K562 (cell line): ENCODE data around the gene CABP2. TPM values are rescaled to one million over a fixed set of nuclear protein-coding genes. Genes with fewer than 3 reads are reported as not detected.

Experiments
- ARID1B ChIP-seq: fragments of 450-650 bp; IDR thresholded peaks from 2 replicates; pipeline ENCODE4 v1.6.1; 2016; ENCODE audit warnings: antibody characterized with exemption, mild to moderate bottlenecking, inconsistent platforms
- ATF7 ChIP-seq: fragments of 450-650 bp; IDR thresholded peaks from 2 replicates; pipeline ENCODE4 v1.7.1; 2014; ENCODE audit warnings: mild to moderate bottlenecking, moderate library complexity
- EP300 ChIP-seq: IDR thresholded peaks from 2 replicates; pipeline ENCODE4 v1.6.1; 2012; ENCODE audit warnings: low read length, improper control_type of control experiment
- GTF2F1 ChIP-seq: IDR thresholded peaks from 2 replicates; pipeline ENCODE4 v1.6.1; 2011; ENCODE audit warnings: low read depth, low read length, improper control_type of control experiment
- GTF3C2 ChIP-seq: IDR thresholded peaks from 3 replicates; pipeline ENCODE4 v1.6.1; 2011; ENCODE audit warnings: borderline replicate concordance, mild to moderate bottlenecking, moderate library complexity; ENCODE audit not compliant: insufficient read length; ENCODE audit errors: extremely low read depth
- HCFC1 ChIP-seq: IDR thresholded peaks from 2 replicates; pipeline ENCODE4 v1.6.1; 2012; ENCODE audit warnings: low read depth, low read length, improper control_type of control experiment
- HDAC1 ChIP-seq, 2 experiments: fragments of 450-650 bp; IDR thresholded peaks; 2 replicates each; pipeline ENCODE4 v1.6.1; 2016 to 2017; ENCODE audit warnings: inconsistent platforms in 1 of 2, mild to moderate bottlenecking in 1 of 2, moderate library complexity in 1 of 2
- HOMEZ ChIP-seq: fragments of 250-450 bp; sonication (Bioruptor Pico); IDR thresholded peaks from 2 replicates; pipeline ENCODE4 v1.4.0; 2020; ENCODE audit warnings: mild to moderate bottlenecking, moderate library complexity
- MEF2D ChIP-seq: conservative IDR thresholded peaks from 2 replicates; pipeline ENCODE4 v1.6.1; 2016; ENCODE audit warnings: low read depth, missing genetic modification characterization, missing compliant biosample characterization
- MTA3 ChIP-seq: fragments of 450-650 bp; formaldehyde crosslinking; IDR thresholded peaks from 2 replicates; pipeline ENCODE4 v1.6.1; 2017; ENCODE audit warnings: mild to moderate bottlenecking, borderline replicate concordance
- NFE2 ChIP-seq: IDR thresholded peaks from 2 replicates; pipeline ENCODE4 v1.6.1; 2014; ENCODE audit warnings: antibody characterized with exemption, low read depth
- SNAPC5 ChIP-seq: fragments of 250-450 bp; sonication (Bioruptor Pico); IDR thresholded peaks from 2 replicates; pipeline ENCODE4 v1.8.0; 2021; ENCODE audit warnings: moderate library complexity, mild to moderate bottlenecking, inconsistent platforms
- SP1 ChIP-seq: sonication (generic); formaldehyde crosslinking; IDR thresholded peaks from 2 replicates; pipeline ENCODE4 v1.8.1; 2022; ENCODE audit warnings: mild to moderate bottlenecking, missing genetic modification reagents
- SRF ChIP-seq, 2 experiments: fragments of 250-450, 450-650 bp in 1 of 2; sonication (Bioruptor Pico) in 1 of 2; sonication (generic) in 1 of 2; formaldehyde crosslinking; IDR thresholded peaks; 2 replicates each; pipeline versions ENCODE4 v1.5.0 to v1.5.1; 2020 to 2022; ENCODE audit warnings: mild to moderate bottlenecking in 1 of 2, missing genetic modification reagents in 1 of 2
- STAG1 ChIP-seq: sonication (generic); formaldehyde crosslinking; IDR thresholded peaks from 2 replicates; pipeline ENCODE4 v1.5.0; 2020; ENCODE audit warnings: missing genetic modification reagents, borderline replicate concordance
- TCFL5 ChIP-seq: fragments of 250-450 bp; sonication (Bioruptor Pico); conservative IDR thresholded peaks from 2 replicates; pipeline ENCODE4 v1.6.1; 2021; ENCODE audit warnings: mild to moderate bottlenecking, moderate library complexity, matching md5 sums
- TRIM24 ChIP-seq, 2 experiments: fragments of 450-650 bp; IDR thresholded peaks; 2 replicates each; pipeline ENCODE4 v1.6.1; 2016
- XRCC3 ChIP-seq: fragments of 450-650 bp; IDR thresholded peaks from 2 replicates; pipeline ENCODE4 v1.6.1; 2017; ENCODE audit warnings: mild to moderate bottlenecking, moderate library complexity
- ZBTB7A ChIP-seq: IDR thresholded peaks from 2 replicates; pipeline ENCODE4 v1.6.1; 2011; ENCODE audit warnings: low read depth, mild to moderate bottlenecking, low read length, moderate library complexity, borderline replicate concordance; ENCODE audit not compliant: control insufficient read depth
- ZNF592 ChIP-seq: fragments of 450-650 bp; IDR thresholded peaks from 2 replicates; pipeline ENCODE4 v1.6.1; 2017; ENCODE audit warnings: antibody characterized with exemption, mild to moderate bottlenecking
- polyA plus RNA-seq, 8 experiments: library from polyadenylated mRNA; depleted of rRNA in 4 of 8; stranded (reverse) in 5 of 8; unstranded in 3 of 8; fragments of >200 nt; fragmentation: Nextera tagmentation in 2 of 8; fragmentation: Illumina TruSeq in 1 of 8; extraction: Ambion mirVana in 2 of 8; extraction: Trizol in 1 of 8; gene quantifications; 2 replicates each; pipeline versions ENCODE4 v1.2.1 to v1.2.3, GENCODE V29; 2011 to 2014; ENCODE audit warnings: inconsistent platforms in 1 of 8, missing spikeins in 1 of 8
- total RNA-seq, 7 experiments: library from RNA; depleted of rRNA in 6 of 7; stranded (reverse); fragments of >200 nt in 6 of 7; fragmentation: Illumina TruSeq in 2 of 7; extraction: Trizol in 2 of 7; gene quantifications; 2 replicates each; pipeline versions ENCODE4 v1.2.1 to v1.2.3, GENCODE V29; 2011 to 2021; ENCODE audit warnings: low replicate concordance in 1 of 7

The CABP2 gene
- total and polyA plus RNA-seq, 9 of the 15 experiments (the other 6 are each of a cell fraction or from before 2014, with no cell fraction given): not detected

GRCh38 chr11:67572747-67573419 lies 49.6 kb upstream of the CABP2 start (continued):
- TF ChIP-seq HOMEZ (CRISPR knock-in tag): no peak
- no peak for TF ChIP-seq HCFC1
- no peak for TF ChIP-seq TCFL5
- no peak for TF ChIP-seq HDAC1 (IDR thresholded peaks at IDR 0.05)
- TF ChIP-seq MTA3: peak; percentile 46; the same call in 1 of the 2 replicates
- peak; percentile 51; the same call in 1 of the 2 replicates for TF ChIP-seq STAG1
- peak; percentile 95 for TF ChIP-seq ATF7
- TF ChIP-seq GTF3C2: no peak
- 0 out of 4 replicates have a peak, but pooled peaks of 1 of the 2 experiments have one; percentile 16 for TF ChIP-seq TRIM24 (IDR thresholded peaks at IDR 0.05)
- TF ChIP-seq GTF2F1: no peak
- TF ChIP-seq EP300: no peak; the same call in 1 of the 2 replicates
- TF ChIP-seq MEF2D: no peak
- TF ChIP-seq SP1 (CRISPR knock-in tag): peak; percentile 72; the same call in 1 of the 2 replicates
- peak; percentile 50 for TF ChIP-seq ZNF592
- TF ChIP-seq NFE2: no peak
- TF ChIP-seq ZBTB7A: peak; percentile 26; the same call in 1 of the 2 replicates
- TF ChIP-seq SNAPC5 (CRISPR knock-in tag): no peak
- peak; percentile 79 for TF ChIP-seq ARID1B
- peak in 1 of 2 experiments; percentile 30; a peak in 1 of 4 replicates for TF ChIP-seq SRF (CRISPR knock-in tag; IDR thresholded peaks at IDR 0.05)
- TF ChIP-seq XRCC3: no peak
